B cell (primary cell): ENCODE results near the gene ACTRT1. TPM values are rescaled to one million over a fixed set of nuclear protein-coding genes. Genes with fewer than 3 reads are reported as not detected.

Experiments
- ATAC-seq: fragments of 200-7000 bp; cut with Tn5 transposase; one replicate; pipeline ENCODE4 v1.10.0; 2021; ENCODE audit warnings: low read depth, mild to moderate bottlenecking, moderate number of reproducible peaks, moderate library complexity
- CTCF ChIA-PET: fragments of 350-600 bp; sonication (Branson Sonifier 250); formaldehyde crosslinking; loops from one replicate; lab custom pipeline; 2021; ENCODE audit warnings: antibody characterized with exemption, inconsistent platforms; lab: Charles Lee
- POLR2A ChIA-PET: fragments of 350-600 bp; sonication (Branson Sonifier 250); formaldehyde crosslinking; loops from one replicate; lab custom pipeline; 2021; ENCODE audit warnings: antibody characterized with exemption; lab: Charles Lee
- DNase-seq: peaks from one replicate; pipeline ENCODE4 v3.0.0; 2013
- H2AFZ ChIP-seq: 2 replicates; pipeline ENCODE4 v1.6.1; 2012; ENCODE audit warnings: mild to moderate bottlenecking, low read depth, low read length; ENCODE audit not compliant: insufficient read depth, poor library complexity, severe bottlenecking
- H3K27ac ChIP-seq, 2 donors: 1 replicate in 1 of 2; 2 replicates in 1 of 2; pipeline ENCODE4 v1.5.1; 2012 to 2013; ENCODE audit warnings: low read length in 2 of 2, mild to moderate bottlenecking in 2 of 2, moderate library complexity in 1 of 2
- H3K27me3 ChIP-seq, 4 experiments: fragments of 200-600 bp in 1 of 4; sonication (generic) in 1 of 4; replicated peaks in 1 of 4; 1 replicate in 2 of 4; 2 replicates in 2 of 4; pipeline versions ENCODE4 v1.6.1 to v1.7.0; 2013 to 2016; ENCODE audit warnings: low read length in 3 of 4, mild to moderate bottlenecking in 2 of 4, mixed read lengths in 1 of 4, moderate library complexity in 1 of 4; ENCODE audit not compliant: insufficient read depth in 4 of 4, control insufficient read depth in 3 of 4; ENCODE audit errors: control extremely low read depth in 1 of 4
- H3K36me3 ChIP-seq, 2 experiments: replicated peaks in 1 of 2; 1 replicate in 1 of 2; 2 replicates in 1 of 2; pipeline versions ENCODE4 v1.6.1 to v1.7.1; 2013; ENCODE audit warnings: low read length in 1 of 2; ENCODE audit not compliant: insufficient read depth in 2 of 2, control insufficient read depth in 1 of 2; ENCODE audit errors: control extremely low read depth in 1 of 2, extremely low read depth in 1 of 2
- H3K4me1 ChIP-seq, 2 donors: fragments of 200-600 bp in 1 of 2; sonication (generic) in 1 of 2; 1 replicate in 1 of 2; 2 replicates in 1 of 2; pipeline versions ENCODE4 v1.5.1 to v1.6.1; 2013 to 2017; ENCODE audit warnings: low read length in 2 of 2; ENCODE audit not compliant: control insufficient read depth in 2 of 2, insufficient read depth in 2 of 2
- H3K4me2 ChIP-seq: replicated peaks from 2 replicates; pipeline ENCODE3; 2012; ENCODE audit warnings: mild to moderate bottlenecking, low read depth, low read length; ENCODE audit not compliant: poor library complexity, severe bottlenecking
- H3K4me3 ChIP-seq, 5 experiments: fragments of 200-600 bp in 1 of 5; sonication (generic) in 1 of 5; 1 replicate in 3 of 5; 2 replicates in 2 of 5; pipeline versions ENCODE4 v1.5.1 to v1.7.0; 2011 to 2016; ENCODE audit warnings: low read length in 4 of 5, mild to moderate bottlenecking in 4 of 5, low read depth in 2 of 5, control low read depth in 1 of 5, moderate library complexity in 1 of 5; ENCODE audit not compliant: insufficient read depth in 1 of 5; ENCODE audit errors: control extremely low read depth in 1 of 5, extremely low read depth in 1 of 5
- H3K79me2 ChIP-seq: fragments of 200-600 bp; sonication (generic); one replicate; pipeline ENCODE4 v1.6.0; 2016; ENCODE audit warnings: low read length; ENCODE audit not compliant: control insufficient read depth, insufficient read depth
- H3K9ac ChIP-seq: fragments of 200-600 bp; sonication (generic); 2 replicates; pipeline ENCODE4 v1.6.1; 2017; ENCODE audit warnings: mild to moderate bottlenecking, low read length, moderate library complexity
- H3K9me3 ChIP-seq, 3 donors: one replicate each; pipeline versions ENCODE4 v1.6.1 to v1.7.1; 2013; ENCODE audit warnings: low read length in 2 of 3; ENCODE audit not compliant: control insufficient read depth in 2 of 3, insufficient read depth in 1 of 3; ENCODE audit errors: control extremely low read depth in 1 of 3
- H4K20me1 ChIP-seq: 2 replicates; pipeline ENCODE4 v1.6.0; 2012; ENCODE audit warnings: mild to moderate bottlenecking, low read length; ENCODE audit not compliant: insufficient read depth, control insufficient read depth, poor library complexity, severe bottlenecking
- H3K27ac Mint-ChIP-seq: one replicate; pipeline ENCODE4 v1.8.0; 2021; ENCODE audit warnings: mixed read lengths
- H3K27me3 Mint-ChIP-seq: one replicate; pipeline ENCODE4 v1.8.0; 2021; ENCODE audit warnings: mixed read lengths
- H3K4me1 Mint-ChIP-seq: one replicate; pipeline ENCODE4 v1.8.0; 2021; ENCODE audit warnings: mixed read lengths
- H3K4me3 Mint-ChIP-seq: one replicate; pipeline ENCODE4 v1.8.0; 2021; ENCODE audit warnings: mixed read lengths
- H3K9me3 Mint-ChIP-seq: one replicate; pipeline ENCODE4 v1.8.0; 2022; ENCODE audit warnings: mixed read lengths; ENCODE audit not compliant: insufficient read depth
- EZH2 ChIP-seq: IDR thresholded peaks from 2 replicates; pipeline ENCODE4 v1.6.1; 2012; ENCODE audit warnings: borderline replicate concordance, low read depth, mild to moderate bottlenecking, moderate library complexity, low read length; ENCODE audit not compliant: insufficient read depth, poor library complexity, severe bottlenecking
- WGBS: methylation state at CpG from one replicate; pipeline ENCODE4 v1.1.5; 2013; ENCODE audit warnings: missing lambda C conversion rate; ENCODE audit not compliant: insufficient coverage; 5-methylcytosine and 5-hydroxymethylcytosine counted together
- intact Hi-C: fragments of 100-400 bp; cut with micrococcal nuclease; formaldehyde crosslinking; loops from one replicate; pipeline ENCODE4 v1.10.0; 2022
- polyA plus RNA-seq: library from polyadenylated mRNA; depleted of rRNA; stranded (reverse); fragments of >200 nt; gene quantifications from 2 replicates; pipeline ENCODE4 v1.2.3, GENCODE V29; 2012
- total RNA-seq, 2 donors: library from RNA; stranded (reverse); fragments of 120-200 nt in 1 of 2; gene quantifications; 1 replicate in 1 of 2; 2 replicates in 1 of 2; pipeline versions ENCODE4 v1.2.3 to v1.2.4, GENCODE V29; 2013 to 2022
- TF ChIP-seq, protein P1 (sequence below): fragments of 200-600 bp; IDR thresholded peaks from one replicate; pipeline ENCODE4 v1.8.0; 2022; ENCODE audit warnings: antibody characterized with exemption, mild to moderate bottlenecking

ACTRT1 gene
- total and polyA plus RNA-seq, 2 donors (not counting 1 experiment from before 2014, with no cell fraction given): not detected

DNA sequence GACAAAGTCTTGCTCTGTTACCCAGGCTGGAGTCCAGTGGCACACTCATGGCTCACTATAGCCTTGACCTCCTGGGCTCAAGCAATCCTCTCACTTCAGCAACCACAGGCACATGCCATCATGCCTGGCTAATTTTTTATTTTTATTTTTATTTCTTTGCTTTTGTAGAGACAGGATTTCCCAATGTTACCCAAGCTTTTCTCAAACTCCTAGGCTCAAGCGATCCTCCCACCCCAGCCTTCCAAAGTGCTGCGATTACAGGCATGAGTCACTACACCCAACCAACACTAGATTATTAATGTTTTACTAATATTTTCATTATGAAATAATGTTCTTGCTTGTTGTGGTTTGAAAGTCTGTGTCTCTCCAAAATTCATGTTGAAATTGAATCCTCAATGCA lies 5.2 kb upstream of the ACTRT1 start:
- intact Hi-C loops: no loop called here
- Mint-ChIP-seq H3K27me3 (no peaks in the 10 kb centered on the region), H3K9me3 (no peaks in the 10 kb centered on the region), H3K4me3 (no peak overlapping the region), H3K4me1 (no peaks in the 10 kb centered on the region), H3K27ac (no peak overlapping the region)
- no peaks in the 10 kb centered on the region for H3K36me3 ChIP-seq
- ATAC-seq: no peak
- DNase-seq: no peak
- H3K4me3 ChIP-seq: no peak overlapping the region
- no peak overlapping the region for H2AFZ ChIP-seq
- ChIA-PET CTCF (no interaction called here), POLR2A (no interaction called here)
- TF ChIP-seq EZH2: no peak
- TF ChIP-seq, protein P1, sequence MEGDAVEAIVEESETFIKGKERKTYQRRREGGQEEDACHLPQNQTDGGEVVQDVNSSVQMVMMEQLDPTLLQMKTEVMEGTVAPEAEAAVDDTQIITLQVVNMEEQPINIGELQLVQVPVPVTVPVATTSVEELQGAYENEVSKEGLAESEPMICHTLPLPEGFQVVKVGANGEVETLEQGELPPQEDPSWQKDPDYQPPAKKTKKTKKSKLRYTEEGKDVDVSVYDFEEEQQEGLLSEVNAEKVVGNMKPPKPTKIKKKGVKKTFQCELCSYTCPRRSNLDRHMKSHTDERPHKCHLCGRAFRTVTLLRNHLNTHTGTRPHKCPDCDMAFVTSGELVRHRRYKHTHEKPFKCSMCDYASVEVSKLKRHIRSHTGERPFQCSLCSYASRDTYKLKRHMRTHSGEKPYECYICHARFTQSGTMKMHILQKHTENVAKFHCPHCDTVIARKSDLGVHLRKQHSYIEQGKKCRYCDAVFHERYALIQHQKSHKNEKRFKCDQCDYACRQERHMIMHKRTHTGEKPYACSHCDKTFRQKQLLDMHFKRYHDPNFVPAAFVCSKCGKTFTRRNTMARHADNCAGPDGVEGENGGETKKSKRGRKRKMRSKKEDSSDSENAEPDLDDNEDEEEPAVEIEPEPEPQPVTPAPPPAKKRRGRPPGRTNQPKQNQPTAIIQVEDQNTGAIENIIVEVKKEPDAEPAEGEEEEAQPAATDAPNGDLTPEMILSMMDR: no peak
- no peaks in the 10 kb centered on the region for H3K9me3 ChIP-seq
- no peaks in the 10 kb centered on the region for H3K4me1 ChIP-seq
- no peaks in the 10 kb centered on the region for H3K79me2 ChIP-seq
- no CpG with 5 or more reads among the region's 2 CpGs for WGBS
- H4K20me1 ChIP-seq: no peaks in the 10 kb centered on the region
- no peak overlapping the region for H3K27ac ChIP-seq
- no peak overlapping the region for H3K9ac ChIP-seq
- no peaks in the 10 kb centered on the region for H3K27me3 ChIP-seq
- no peak overlapping the region for H3K4me2 ChIP-seq

DNA sequence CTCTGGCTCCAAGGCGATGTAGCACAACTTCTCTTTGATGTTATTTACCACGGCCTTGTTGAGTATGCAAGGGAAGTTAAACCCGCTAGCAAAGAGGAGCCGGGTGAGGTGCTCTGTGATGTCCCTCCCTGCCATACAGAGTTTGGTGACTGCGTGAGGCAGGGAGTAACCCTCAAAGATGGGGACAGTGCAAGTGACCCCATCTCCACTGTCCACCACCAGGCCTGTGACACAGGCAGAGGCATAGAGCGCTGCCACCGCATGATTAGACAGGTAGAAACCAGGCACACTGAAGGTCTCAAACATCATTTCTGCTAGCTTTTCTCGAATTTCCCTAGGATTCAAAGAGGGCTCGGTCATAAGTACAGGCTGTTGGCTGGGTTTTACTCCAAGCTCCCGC lies 677 bp downstream of the ACTRT1 start:
- H3K27me3 ChIP-seq: no peaks in the 10 kb centered on the region
- no peak overlapping the region for H3K4me2 ChIP-seq
- TF ChIP-seq EZH2: no peak
- TF ChIP-seq, protein P1: no peak
- DNase-seq: no peak
- no peak for ATAC-seq
- ChIA-PET CTCF (no interaction called here), POLR2A (no interaction called here)
- Mint-ChIP-seq H3K4me3 (no peak overlapping the region), H3K9me3 (no peaks in the 10 kb centered on the region), H3K27me3 (no peaks in the 10 kb centered on the region), H3K27ac (no peak overlapping the region), H3K4me1 (no peaks in the 10 kb centered on the region)
- H3K4me1 ChIP-seq: no peaks in the 10 kb centered on the region
- 88% methylated on average over 6 of the region's 10 CpGs for WGBS
- no peak overlapping the region for H3K27ac ChIP-seq
- intact Hi-C loops: no loop called here
- H3K36me3 ChIP-seq: no peaks in the 10 kb centered on the region
- H3K79me2 ChIP-seq: no peaks in the 10 kb centered on the region
- no peaks in the 10 kb centered on the region for H4K20me1 ChIP-seq
- H3K9me3 ChIP-seq: peaks cover 0 to 4% (median 0%) of the 10 kb centered on the region in 3 donors
- no peak overlapping the region for H3K9ac ChIP-seq
- no peak overlapping the region for H2AFZ ChIP-seq
- H3K4me3 ChIP-seq: no peak overlapping the region
